SKM-1 treated with dmso at 0.1 percent for 144 hours (cell line): ENCODE results near the gene INPP5F.
"Not testable (repeated sequence)": the region's sequence is repeated elsewhere in the genome, so short reads cannot be mapped to it uniquely, and the experiment has no call there.

ENCODE experiments used
- DNase-seq: peaks from one replicate; lab custom pipeline; 2025; ENCODE audit not compliant: unreplicated experiment; lab: John Stamatoyannopoulos, UW

INPP5F gene

DNA sequence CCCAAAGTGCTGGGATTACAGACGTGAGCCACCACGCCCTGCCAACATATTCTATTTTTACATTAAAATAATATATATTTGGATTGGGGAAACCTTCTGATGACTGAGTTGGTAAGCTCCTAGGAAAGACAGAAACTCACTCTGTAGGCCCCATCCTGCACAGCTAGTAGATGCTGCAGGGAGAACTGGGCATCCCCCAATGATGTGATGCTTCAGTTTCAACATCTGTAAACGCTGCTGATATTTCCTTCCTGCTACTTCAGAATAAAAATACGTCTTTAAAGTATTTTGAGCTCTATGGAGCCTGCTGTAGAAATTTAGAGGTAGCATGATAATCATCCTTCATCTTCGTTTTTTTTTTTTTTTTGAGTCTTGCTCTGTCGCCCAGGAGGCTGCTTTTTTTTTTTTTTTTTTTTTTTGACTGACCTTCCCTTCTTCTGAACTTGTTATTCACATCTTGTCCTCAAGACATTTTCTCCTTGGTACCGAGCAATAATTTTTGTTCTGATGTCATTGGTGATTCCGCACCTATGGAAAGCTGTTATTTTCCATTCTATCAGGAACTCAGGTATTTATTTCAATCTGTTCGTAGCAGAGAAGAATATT, 21.8 kb upstream of the INPP5F start:
- DNase-seq = no peak

- no peak for DNase-seq
Observed at GRCh38 chr10:119705434-119705831, 20.4 kb upstream of the INPP5F start.

DNA sequence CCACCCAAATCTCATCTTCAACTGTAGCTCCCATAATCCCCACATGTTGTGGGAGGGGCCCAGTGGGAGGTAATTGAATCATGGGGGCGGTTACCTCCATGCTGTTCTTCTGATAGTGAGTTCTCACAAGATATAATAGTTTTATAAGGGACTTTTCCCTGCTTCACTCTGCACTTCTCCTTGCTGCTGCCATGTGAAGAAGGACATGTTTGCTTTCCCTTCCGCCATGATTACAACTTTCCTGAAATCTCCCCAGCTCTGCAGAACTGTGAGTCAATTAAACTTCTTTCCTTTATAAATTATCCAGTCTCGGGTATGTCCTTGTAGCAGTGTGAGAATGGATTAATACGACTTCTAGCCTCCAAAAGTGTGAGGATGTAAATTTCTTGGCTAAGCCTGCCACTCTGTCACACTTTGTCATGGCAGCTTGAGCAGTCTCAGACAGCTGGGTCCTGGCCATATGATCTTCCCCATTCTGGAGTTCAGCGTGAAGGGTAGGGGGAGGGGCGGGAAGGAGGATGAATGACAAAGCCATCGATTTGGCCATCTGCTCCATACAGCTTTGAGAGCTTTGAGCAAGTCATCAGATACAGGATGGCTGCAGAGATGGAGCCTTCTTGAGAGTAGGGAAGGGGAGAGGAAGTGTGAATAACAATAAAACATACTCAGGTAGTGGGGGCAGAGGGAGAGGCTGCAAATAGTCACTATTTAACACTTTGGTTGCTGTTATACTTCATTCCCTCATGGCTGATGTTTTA, 19.1 kb upstream of the INPP5F start:
- no peak for DNase-seq

GRCh38 chr10:119707331-119707730, 18.5 kb upstream of the INPP5F start:
- DNase-seq = not testable (repeated sequence)

DNA sequence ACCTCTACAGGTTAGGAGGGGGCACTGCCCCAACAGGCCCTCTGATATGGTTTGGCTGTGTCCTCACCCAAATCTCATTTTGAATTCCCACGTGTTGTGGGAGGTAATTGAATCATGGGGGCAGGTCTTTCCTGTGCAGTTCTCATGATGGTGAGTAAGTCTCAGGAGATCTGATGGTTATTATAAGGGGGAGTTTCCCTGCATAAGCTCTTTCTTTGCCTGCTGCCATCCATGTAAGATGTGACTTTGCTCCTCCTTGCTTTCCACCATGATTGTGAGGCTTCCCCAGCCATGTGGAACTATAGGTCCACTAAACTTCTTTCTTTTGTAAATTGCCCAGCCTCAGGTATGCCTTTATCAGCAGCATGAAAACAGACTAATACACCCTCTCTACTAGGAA, 14.9 kb upstream of the INPP5F start:
- DNase-seq = not testable (repeated sequence)

DNA sequence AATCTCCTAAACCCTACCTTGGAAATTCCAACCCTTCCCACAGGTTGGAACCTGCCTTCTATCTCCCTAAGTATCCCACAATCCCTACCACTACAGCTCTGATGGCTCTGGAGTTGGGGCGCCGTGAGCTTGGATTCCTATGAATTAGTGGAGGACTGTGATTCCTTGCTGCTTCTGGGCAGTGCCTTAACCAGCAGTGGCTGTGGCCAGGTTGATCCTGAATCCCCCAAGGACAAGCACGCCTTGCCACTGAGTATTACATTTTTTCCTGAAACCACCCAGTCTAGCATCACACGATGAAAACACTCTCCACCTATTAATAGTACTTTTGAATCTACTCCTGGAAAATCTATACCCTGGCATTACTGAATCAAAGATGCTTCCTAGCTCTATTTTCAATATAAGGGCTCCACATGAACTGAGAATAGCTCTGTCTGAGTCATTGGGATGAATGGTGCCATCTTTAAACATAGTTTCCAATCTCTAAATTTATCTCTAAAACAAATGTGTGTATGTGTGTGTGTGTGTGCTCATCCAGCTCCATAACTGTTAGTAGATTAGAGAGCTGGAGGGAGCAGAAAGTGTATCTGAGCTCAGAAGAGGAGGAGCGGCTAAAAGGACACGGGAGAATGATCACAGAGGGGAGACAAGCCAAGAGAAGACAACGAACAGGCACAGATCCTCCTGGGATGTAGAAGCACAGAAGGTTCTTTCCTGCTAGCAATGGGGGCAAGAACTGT, 11.9 kb upstream of the INPP5F start:
- no peak for DNase-seq

DNA sequence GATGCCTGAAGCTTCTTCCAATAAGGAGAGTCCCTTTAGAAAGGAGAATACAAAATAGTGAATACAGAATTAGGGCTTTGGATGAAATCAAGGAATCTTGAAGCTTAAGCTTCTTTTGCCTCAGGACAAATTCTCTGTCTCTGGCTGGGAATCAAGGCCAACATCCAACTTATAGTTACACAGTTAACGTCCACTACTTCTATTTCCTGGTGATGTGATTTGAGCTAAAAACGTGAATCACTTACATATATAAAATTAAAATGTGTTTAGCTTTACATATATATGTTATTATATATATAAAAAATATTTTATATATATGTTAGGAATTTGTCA, 11.4 kb upstream of the INPP5F start:
- DNase-seq = no peak

- no peak for DNase-seq
Observed at GRCh38 chr10:119715628-119716505, 10.0 kb upstream of the INPP5F start.

- DNase-seq = no peak
Observed at GRCh38 chr10:119723161-119723560, 2.7 kb upstream of the INPP5F start.

DNA sequence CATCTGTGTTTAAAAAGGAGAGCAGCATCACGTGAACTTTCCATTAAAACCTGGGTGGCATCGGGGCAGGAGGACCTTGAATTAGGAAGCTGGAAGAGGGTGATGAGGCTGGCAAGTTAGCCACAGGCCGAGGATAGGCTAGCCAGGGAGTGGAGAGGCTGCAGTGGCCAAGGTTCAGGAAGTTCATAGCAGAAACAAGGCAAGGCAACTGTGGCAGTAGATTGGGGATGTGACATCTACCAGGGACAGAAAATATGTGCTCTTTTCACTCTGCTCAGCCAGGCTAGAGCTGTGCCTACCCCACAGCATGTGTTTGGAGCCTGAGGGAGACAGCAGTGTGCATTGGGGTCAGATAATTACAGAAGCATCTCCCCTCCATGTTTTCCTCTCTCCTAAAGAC, 2.2 kb upstream of the INPP5F start:
- DNase-seq = no peak

DNA sequence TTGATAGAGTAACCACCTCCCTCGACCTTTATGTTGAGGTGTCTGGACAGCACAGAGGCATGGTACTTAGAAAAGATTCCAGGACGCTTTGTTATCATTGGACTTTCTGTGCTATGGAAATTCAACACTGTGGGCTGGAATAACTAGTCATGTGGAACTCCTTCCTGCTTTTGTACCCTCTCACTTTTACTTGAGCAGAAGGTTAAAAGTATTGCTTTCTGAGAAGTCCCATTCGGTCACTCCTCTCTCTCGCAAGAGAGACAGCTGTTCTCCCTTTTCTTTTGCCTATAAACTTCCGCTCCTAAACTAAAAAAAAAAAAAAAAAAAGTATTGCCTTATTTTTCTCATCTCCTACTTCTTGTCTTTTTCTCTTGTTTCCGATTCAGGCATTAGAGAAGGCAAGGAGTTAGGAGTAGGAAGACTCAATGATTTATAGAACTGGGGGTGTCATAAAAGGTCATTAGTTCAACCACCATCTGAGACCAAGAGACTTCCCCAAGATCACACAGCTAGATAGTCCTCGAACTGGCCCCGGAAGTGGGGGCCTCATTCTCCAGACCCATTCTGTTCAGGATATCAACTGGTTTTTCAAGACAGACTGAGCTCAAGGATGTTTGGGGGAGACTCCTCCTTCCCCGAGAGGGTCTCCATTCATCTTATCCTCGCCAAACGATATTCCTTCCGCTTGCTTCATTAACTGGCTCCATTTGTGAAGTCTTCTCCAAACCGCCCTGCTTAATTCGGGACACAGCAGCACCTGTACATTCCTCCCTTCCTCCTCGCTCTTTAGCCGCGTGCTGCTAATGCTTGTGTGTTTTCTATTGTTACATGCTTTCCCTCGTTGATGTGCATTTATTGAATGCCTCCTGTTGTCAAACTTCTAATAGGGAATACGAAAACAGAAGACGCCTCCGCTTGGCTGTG, 995 bp upstream of the INPP5F start:
- peak; percentile 71 for DNase-seq

- DNase-seq = no peak
Observed at GRCh38 chr10:119725517-119725827, 378 bp upstream of the INPP5F start.

- DNase-seq = no peak
Observed at GRCh38 chr10:119726676-119727261, 919 bp downstream of the INPP5F start.

GRCh38 chr10:119728172-119728800, 2.4 kb downstream of the INPP5F start:
- no peak for DNase-seq

- DNase-seq = no peak
Observed at GRCh38 chr10:119734396-119735332, 8.8 kb downstream of the INPP5F start.

DNA sequence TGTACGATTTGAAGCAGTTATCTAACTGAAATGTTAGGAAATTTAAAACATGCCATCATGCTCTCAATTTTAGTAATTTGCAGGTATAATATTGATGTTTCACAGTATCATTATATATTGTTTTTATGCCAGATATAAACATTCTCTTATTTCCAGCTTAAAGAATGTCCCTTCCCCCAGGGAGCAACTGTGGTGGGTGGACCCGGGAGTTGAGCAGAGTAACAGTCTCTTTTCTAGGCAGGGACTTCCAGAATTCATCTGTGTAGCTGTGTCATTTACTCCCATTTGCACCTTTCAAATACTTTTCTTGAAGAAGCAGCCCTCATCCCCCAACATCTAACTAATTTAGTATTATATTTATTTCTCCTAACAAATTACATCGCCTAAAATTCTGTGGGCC, 9.6 kb downstream of the INPP5F start:
- DNase-seq = no peak

- no peak for DNase-seq
Observed at GRCh38 chr10:119736220-119736619, 10.4 kb downstream of the INPP5F start.

- no peak for DNase-seq
Observed at GRCh38 chr10:119737039-119737663, 11.3 kb downstream of the INPP5F start.
